Stimulated activated CD8-positive, alpha-beta memory T cell treated with anti-CD3 and anti-CD28 coated beads, Interleukin-7, amount 100 ng/mL, for 48 hours (primary cell): ENCODE data around the gene C1orf210.

ENCODE experiments used
- DNase-seq, 2 donors: peaks; one replicate each; pipeline ENCODE4 v3.0.0-alpha.2; 2020; ENCODE audit warnings: low read depth in 1 of 2; ENCODE audit errors: extremely low read depth in 1 of 2

C1orf210 gene

DNA sequence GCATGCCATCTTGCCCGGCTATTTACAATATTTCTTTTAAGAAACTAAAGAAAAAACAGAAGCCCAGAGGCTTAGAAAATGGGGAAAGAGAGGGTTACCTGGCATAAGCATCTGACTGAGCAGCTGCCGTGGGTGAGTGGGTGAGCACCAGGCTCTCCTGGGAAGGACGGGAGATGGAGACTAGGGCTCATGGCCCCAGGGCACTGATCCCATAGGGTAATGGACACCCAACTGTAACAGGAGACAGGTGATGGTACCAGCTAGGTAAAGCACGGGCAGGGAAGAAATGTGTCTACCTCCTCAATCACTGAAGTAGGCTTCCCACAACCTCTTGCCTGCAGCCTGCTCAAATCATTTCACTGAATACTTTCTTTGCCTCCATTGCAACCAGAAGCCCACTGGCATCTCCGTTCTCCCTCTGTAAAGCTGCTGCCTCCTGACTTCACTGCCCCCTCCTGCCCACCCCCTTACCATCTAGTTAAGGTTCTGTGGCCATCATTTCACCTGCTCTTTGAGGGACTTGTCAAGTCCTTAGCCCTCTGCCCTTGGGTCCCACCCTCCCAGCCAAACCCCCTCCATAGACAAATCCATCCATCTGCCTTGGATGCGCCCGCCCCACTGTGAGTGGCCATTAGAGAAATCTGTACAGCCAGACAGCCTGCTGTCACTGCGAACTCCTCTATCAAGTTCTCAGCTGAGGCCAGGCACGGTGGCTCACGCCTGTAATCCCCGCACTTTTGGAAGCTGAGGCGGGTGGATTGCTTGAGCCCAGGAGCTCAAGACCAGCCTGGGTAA, 9.4 kb downstream of the C1orf210 start:
- DNase-seq = no peak

- no peak for DNase-seq
Observed at GRCh38 chr1:43274804-43275180, 10.6 kb downstream of the C1orf210 start.

DNA sequence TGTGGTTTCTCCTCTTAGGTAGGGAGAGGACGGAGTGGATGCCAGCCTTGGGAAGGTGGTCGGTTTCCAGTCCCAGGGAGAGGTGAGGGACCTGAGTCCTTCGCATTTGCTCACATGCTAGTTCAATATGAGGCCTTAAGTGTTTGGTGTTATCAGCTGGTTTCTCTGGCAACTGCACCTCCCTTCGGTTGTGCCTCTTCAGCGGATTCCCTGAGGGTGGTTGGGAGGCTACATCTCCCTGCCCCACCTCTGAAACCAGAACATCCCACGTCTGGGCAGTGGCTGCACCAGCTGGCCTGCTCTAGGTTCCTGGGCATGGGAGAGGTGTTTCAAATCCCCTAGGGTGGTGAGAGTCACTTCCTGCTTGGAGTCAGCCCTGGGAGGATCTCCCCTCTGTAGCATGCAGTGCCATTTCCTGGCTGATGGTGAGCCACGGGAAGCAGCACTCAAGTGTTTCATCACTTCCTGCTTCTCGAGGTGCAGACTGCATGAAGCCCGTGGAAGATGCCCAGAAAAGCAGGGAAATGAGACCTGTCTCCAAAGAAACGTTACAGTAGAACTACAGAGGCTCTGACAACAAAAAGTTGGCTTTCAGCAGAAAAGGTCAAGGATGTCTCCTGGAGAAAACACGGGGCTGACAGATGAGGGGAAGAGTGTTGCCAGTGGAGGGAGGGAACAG, 11.1 kb downstream of the C1orf210 start:
- DNase-seq = no peak

- DNase-seq = no peak
Observed at GRCh38 chr1:43273708-43274107, 11.7 kb downstream of the C1orf210 start.

- no peak for DNase-seq
Observed at GRCh38 chr1:43272576-43273571, 12.5 kb downstream of the C1orf210 start.

DNA sequence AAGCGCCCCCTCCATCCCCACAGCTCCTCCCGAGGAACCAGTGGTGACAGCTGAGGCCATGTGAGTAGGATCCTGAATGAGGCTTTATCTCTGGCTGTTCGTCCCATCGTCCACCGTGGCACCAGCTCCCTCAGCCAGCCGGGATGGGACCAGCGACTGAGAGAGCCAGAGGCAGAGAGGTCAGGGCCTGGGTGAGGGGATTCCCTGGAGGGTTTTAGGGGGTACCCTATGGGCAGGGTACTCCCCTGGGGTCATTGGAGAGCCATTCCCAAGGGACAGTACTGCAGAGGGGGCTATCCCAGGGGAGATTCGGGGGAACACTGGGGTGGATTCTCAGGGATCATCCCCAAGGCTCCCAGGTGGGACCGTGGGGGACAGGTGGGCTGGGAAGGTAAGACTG, 13.2 kb downstream of the C1orf210 start:
- DNase-seq = no peak

- DNase-seq = no peak
Observed at GRCh38 chr1:43271186-43272118, 13.9 kb downstream of the C1orf210 start.

DNA sequence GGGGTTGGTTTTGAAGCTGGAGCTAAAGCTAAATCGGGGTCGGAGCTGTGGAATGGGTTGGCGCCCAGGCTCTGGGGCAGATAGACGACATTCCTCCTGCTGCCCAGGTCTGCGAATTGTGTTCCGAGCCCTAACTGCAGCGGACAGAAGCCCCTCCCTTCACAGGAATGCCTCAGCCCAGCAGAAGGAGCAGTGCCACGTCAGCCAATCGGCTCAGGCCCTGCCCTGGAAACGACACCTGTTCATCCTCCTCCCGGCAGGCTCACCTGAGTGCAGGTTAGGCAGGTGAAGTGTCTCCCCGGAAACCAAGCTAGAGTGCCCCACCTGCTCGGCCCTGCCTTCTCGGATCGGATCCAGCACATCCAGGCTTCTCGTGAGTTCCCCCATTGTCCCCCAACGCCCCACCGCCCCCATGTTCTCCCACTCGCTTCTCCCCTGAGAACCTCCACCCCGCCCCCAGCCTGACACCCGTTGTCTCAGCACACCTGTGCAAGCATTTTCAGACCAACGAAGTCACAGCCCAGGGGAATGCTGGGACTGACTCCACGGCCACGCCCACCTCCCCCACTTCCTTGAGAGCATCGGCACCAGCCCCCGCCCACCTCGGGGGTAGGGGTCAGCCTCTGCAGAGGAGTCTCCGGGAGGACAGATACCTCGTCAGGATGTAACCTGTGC, 14.8 kb downstream of the C1orf210 start:
- DNase-seq = no peak

DNA sequence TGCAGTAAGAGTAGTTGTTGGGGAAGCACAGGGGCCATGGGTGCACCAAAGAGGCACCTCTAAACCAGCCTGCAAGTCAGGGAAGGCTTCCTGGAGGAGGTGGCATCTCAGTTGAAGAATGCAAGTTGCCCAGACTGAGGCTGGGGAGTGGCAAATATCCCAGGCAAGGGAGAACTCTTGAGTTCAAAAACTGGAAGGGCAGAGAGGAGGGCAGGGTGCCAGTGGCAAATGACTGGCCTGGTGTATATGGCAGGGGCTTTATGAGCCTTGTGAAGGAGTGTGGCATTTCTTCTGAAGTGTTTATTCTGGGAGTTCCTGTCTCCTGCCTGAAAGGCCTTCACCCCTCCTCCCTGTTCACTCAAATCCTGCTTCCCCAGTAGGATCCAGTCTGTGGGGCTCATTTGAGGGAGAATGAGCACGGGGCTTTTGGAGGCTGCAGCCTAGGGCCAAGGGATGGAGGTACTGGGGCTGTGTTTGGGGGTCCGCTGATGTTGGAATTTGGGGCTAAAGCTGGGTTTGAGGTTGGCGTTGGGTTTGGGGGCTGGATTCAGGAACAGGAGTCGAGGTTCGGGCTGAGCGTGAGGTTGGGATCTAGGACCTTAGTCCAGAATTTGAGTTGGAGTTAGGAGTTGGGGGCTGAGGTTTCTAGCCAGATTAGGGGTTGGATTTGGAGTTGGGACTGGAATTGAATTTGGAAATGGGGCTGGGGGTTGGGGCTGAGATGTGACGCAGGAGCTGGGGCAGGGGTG, 15.6 kb downstream of the C1orf210 start, which contains the start of gene TMEM125:
TMEM125 (plus strand) TSS at position 357 of the 749 bp plus-strand sequence. CDS start 2,740 bp downstream, outside the sequence.
- no peak for DNase-seq

- no peak for DNase-seq
Observed at GRCh38 chr1:43267818-43268425, 17.5 kb downstream of the C1orf210 start.

GRCh38 chr1:43267291-43267805, 18.0 kb downstream of the C1orf210 start:
- no peak for DNase-seq

- no peak for DNase-seq
Observed at GRCh38 chr1:43266881-43267280, 18.5 kb downstream of the C1orf210 start.

GRCh38 chr1:43265431-43265830, 19.9 kb downstream of the C1orf210 start:
- no peak for DNase-seq

DNA sequence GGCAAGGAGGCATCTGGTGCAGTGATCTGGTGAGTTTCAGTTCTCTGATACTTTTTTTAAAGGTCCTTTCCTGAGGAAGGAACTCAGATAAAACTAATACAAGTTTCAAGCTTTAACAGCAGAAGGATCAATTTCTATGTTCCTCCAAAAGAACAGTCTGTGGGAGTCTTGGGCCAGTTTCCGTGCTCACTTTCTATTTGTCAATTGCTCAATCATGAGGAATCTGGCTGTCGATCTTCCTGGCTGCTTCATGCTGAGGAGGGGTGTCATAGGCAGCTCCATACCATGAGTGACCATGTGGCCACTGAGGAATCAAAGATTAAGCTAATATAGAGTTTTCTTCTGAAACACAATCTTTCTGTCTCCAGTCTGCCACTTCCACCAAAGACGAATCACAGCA, 27.0 kb downstream of the C1orf210 start:
- DNase-seq = no peak

- no peak for DNase-seq
Observed at GRCh38 chr1:43256675-43257570, 28.5 kb downstream of the C1orf210 start.

DNA sequence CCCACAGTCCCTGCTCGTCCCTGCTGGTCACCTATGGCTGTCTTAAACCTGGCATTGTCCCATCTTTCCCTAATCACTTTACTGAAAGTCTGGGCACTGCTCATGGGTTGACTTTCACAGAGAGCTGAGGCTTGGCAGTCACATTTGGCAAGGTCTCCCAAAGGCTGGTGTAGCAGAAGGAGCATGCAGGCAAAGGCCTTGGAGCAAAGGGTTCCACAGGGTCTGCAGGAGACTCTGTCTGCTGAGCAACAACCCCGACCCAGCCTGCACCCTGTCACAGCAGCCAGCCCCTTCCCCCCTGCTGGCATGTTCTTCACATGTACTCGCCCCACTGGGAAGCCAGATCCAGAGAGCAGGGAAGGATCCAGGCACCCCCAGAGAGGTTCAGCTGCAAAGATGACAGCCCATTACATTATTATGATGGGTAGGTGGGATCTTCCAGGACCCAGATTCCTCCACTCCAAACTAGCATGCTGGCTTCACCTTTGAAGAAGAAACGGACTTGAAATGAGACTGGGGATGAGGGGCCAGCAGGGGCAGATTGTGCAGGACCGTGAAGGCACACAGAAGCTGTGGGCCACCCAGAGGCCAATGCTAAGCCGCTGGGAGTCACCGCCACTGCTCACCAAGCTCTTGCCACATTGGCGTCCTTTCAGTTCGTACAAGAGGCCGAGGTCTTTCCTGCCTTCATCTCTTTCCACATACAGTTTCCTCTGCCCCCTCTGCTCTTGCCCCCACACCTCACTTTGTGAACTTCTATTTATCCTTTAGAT, 29.8 kb downstream of the C1orf210 start:
- DNase-seq = no peak
